COLO829 (cell line): ENCODE measurements around the gene PRELID2.
"Not testable (repeated sequence)": the region's sequence is repeated elsewhere in the genome, so short reads cannot be mapped to it uniquely, and the experiment has no call there.

Source experiments
- DNase-seq: peaks from one replicate; pipeline ENCODE4 v3.0.0; 2012; ENCODE audit warnings: low spot score

PRELID2 gene

DNA sequence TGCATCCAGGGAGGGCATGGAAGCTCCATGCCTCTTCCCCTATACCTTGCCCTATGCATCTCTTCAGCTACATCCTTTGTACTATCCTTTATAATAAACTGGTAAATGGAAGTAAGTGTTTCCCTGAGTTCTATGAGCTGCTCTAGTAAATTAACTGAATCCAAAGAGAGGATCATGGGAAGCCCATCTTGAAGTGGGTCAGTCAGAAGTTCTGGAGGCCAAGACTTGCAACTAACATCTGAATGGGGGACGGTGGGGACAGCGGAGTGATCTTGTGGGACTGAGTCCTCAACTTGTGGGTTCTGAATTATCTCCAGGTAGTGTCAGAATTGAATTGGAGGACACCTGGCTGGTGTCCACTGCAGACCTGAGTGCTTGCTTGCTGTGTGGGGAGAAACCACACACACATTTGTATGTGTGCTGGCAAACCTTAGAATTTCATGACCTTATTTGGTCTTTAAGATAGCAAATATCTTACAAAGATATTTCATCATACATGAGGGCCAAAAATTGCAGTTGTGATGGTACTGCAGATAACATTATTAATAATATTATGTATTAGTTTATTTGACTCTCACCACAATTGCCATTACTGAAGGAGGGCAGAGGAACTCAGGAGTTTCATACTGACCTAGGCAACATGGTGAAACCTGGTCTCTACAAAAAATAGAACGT, 5.5 kb upstream of the PRELID2 start:
- no peak for DNase-seq

GRCh38 chr5:145838276-145838675, 3.1 kb upstream of the PRELID2 start:
- no peak for DNase-seq

DNA sequence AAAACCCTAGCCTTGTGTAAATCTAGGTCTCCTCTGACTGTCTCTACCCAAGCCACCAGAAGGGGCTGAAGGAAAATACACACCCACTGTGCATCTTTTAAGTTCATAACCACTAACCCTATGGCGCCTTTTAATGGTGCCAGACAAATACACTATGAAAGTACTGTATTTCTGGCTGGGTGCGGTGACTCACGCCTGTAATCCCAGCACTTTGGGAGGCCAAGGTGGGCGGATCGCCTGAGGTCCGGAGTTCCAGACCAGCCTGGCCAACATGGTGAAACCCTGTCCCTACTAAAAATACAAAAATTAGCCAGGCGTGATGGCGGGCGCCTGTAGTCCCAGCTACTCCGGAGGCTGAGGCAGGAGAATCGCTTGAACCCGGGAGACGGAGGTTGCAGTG, 1.1 kb upstream of the PRELID2 start:
- not testable (repeated sequence) for DNase-seq

- DNase-seq = no peak
These were observed 702 bp upstream of the PRELID2 start for GRCh38 chr5:145835848-145836239.

GRCh38 chr5:145834554-145834916, 607 bp downstream of the PRELID2 start:
- no peak for DNase-seq

- DNase-seq = no peak
These were observed 1.4 kb downstream of the PRELID2 start for GRCh38 chr5:145833631-145834200.

GRCh38 chr5:145830594-145830993, 4.5 kb downstream of the PRELID2 start:
- no peak for DNase-seq

DNA sequence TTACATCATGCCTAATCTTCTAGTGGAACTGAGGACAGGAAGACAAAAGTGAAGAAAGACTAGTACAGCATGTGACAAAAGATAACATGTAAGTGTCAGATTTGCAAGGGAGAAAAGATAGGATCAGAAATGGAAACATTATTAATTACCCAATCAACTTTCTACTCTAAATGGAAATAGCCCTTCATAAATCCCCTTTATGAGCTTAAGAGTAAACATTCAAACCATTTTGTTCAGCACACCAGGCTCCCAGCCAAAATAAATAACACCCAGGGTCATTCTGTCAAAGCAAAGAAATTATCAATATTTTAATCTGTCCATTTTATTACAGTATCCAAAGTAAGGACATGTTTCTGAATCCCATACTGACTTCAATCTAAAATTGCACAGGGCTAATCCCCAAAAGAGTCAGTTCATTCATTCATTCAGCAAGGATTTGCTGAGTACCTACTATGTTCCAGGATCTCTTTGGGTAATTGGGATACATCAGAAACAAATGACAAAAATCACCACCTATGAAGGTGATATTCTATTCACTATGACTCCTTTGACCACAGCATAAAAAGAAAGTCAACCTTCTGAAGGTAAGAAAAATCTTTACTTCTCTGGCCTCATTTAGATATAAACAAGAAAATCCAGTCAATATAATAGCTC, 5.3 kb downstream of the PRELID2 start:
- no peak for DNase-seq

GRCh38 chr5:145826895-145827674, 8.1 kb downstream of the PRELID2 start:
- DNase-seq = no peak

DNA sequence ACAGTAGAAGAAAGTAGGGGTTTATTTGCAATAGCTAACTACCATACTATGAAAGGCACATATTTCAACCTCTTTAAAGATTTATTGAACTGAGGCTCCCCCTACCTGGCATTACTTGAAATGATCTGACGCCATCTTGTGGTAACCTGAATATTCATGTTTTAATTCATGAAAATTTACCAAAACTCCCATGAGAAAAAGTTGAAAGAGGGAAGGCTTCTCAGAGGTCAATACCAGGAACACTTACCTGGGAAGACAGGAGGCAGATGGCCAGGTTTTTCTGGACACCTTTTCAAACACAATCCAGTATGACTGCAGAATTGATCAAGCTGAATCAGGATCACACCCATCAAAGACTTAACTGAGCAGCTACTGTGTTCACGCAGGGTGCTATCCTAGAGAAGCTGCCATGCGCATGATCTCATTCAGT, 9.4 kb downstream of the PRELID2 start:
- no peak for DNase-seq

- no peak for DNase-seq
These were observed 11.1 kb downstream of the PRELID2 start for GRCh38 chr5:145824040-145824439.

DNA sequence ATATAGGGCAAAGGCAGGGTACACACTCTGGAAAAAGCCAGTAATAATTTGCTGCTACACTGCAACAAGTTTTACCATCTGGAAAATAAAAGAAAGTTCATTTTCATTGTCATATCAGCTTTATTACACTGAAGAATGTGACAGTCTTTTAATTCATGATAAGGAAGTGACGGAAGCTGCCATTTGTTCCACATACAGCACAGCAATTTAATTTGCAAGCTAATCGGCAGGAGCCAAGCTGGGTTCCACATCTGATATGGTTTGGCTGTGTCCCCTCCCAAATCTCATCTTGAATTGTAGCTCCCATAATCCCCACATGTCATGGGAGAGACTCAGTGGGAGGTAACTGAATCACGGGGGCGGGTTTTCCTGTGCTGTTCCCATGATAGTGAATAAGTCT, 16.5 kb downstream of the PRELID2 start:
- no peak for DNase-seq

GRCh38 chr5:145812877-145813276, 22.3 kb downstream of the PRELID2 start:
- no peak for DNase-seq

GRCh38 chr5:145811834-145812625, 23.1 kb downstream of the PRELID2 start:
- no peak for DNase-seq

- DNase-seq = no peak
These were observed 28.2 kb downstream of the PRELID2 start for GRCh38 chr5:145806923-145807322.

GRCh38 chr5:145805819-145806218, 29.3 kb downstream of the PRELID2 start:
- DNase-seq = no peak

DNA sequence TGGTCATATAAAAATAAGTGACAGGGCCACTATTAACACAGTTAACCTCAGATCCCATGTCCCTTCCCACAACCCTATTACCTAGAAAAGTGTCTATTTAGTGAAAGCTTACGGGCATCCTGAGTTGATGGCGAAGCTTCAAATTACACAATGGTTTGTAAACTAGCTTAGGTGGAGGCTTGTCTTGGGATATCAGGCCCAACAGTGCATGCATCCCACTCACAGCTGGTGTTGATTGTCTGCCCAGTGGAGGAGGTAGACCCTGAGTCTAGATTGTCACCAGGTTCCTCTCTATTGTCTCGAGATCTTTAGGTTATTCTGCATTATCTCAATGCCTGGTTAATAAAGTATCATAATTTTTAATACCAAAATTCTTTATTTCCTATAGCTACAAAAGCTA, 30.4 kb downstream of the PRELID2 start:
- DNase-seq = no peak

GRCh38 chr5:145803112-145804004, 31.8 kb downstream of the PRELID2 start:
- DNase-seq = no peak

DNA sequence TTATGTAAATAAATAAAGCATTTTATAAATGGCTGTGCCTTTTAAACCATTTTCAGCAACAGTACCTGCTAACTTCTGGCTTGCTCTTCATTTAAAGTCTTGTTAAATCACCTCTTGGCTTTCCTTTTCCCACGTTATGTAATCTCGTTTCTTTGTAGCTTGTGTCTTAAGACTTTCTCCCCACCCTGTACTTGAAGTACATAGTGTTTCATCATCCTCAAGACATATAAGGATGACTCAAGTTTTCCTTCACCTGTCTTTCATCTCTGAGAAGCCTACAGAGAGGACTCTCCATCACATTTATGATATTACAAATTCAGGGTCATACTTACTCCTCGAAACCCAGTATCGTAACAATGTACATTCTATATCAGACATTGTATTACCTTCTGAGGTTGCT, 33.9 kb downstream of the PRELID2 start:
- no peak for DNase-seq

GRCh38 chr5:145800181-145800580, 35.0 kb downstream of the PRELID2 start:
- DNase-seq = no peak

DNA sequence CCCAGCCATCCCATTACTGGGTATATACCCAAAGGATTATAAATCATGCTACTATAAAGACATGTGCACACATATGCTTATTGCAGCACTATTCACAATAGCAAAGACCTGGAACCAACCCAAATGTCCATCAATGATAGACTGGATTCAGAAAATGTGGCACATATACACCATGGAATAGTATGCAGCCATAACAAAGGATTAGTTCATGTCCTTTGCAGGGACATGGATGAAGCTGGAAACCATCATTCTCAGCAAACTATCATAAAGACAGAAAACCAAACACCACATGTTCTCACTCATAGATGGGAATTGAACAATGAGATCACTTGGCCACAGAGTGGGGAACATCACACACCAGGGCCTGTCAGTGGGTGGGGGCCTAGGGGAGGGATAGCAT, 36.6 kb downstream of the PRELID2 start:
- not testable (repeated sequence) for DNase-seq
